ENCODE measurements around the gene CELA1.
A peak's percentile ranks its signal among the peaks of the same experiment; 100 is the strongest.
"Not testable (repeated sequence)": the region's sequence is repeated elsewhere in the genome, so short reads cannot be mapped to it uniquely, and the experiment has no call there.

The CELA1 gene

GRCh38 chr12:51307655-51308593 lies 38.6 kb downstream of the CELA1 start:
- DNase-seq: no peak

- DNase-seq: no peak
Measured at GRCh38 chr12:51306507-51306906, 40.0 kb downstream of the CELA1 start.

- not testable (repeated sequence) for DNase-seq
Measured at GRCh38 chr12:51300768-51301167, 45.7 kb downstream of the CELA1 start.

GRCh38 chr12:51295651-51296050 lies 50.8 kb downstream of the CELA1 start:
- DNase-seq: no peak

- DNase-seq: not testable (repeated sequence)
Measured at GRCh38 chr12:51294097-51294496, 52.4 kb downstream of the CELA1 start.

- DNase-seq: no peak
Measured at GRCh38 chr12:51293696-51294095, 52.8 kb downstream of the CELA1 start.

- DNase-seq: peak; percentile 39
Measured at GRCh38 chr12:51291603-51292513, 54.6 kb downstream of the CELA1 start.

- no peak for DNase-seq
Measured at GRCh38 chr12:51285843-51286242, 60.6 kb downstream of the CELA1 start.

- no peak for DNase-seq
Measured at GRCh38 chr12:51281202-51281924, 65.1 kb downstream of the CELA1 start.
